K562 (cell line): ENCODE results near the gene RTBDN. TPM values are rescaled to one million over a fixed set of nuclear protein-coding genes. Genes with fewer than 3 reads are reported as not detected.

ENCODE experiments used
- GABPB1 ChIP-seq: sonication (generic); formaldehyde crosslinking; IDR thresholded peaks from 2 replicates; pipeline ENCODE4 v1.8.0; 2022; ENCODE audit warnings: mild to moderate bottlenecking, missing genetic modification reagents
- HDGF ChIP-seq: fragments of 450-650 bp; IDR thresholded peaks from 2 replicates; pipeline ENCODE4 v1.6.1; 2016
- MGA ChIP-seq: fragments of 450-650 bp; IDR thresholded peaks from 2 replicates; pipeline ENCODE4 v1.6.1; 2016; ENCODE audit warnings: mild to moderate bottlenecking, moderate library complexity
- NCOR1 ChIP-seq: fragments of 450-650 bp; IDR thresholded peaks from 2 replicates; pipeline ENCODE4 v1.6.1; 2016; ENCODE audit warnings: mild to moderate bottlenecking, moderate library complexity
- SREBF1 ChIP-seq: fragments of 150-350 bp; IDR thresholded peaks from 2 replicates; pipeline ENCODE4 v1.6.1; 2014; ENCODE audit warnings: antibody characterized with exemption, low read depth, low read length, borderline replicate concordance
- ZNF407 ChIP-seq: fragments of 450-650 bp; IDR thresholded peaks from 2 replicates; pipeline ENCODE4 v1.6.1; 2016; ENCODE audit warnings: low read depth
- polyA plus RNA-seq, 8 experiments: library from polyadenylated mRNA; depleted of rRNA in 4 of 8; stranded (reverse) in 5 of 8; unstranded in 3 of 8; fragments of >200 nt; fragmentation: Nextera tagmentation in 2 of 8; fragmentation: Illumina TruSeq in 1 of 8; extraction: Ambion mirVana in 2 of 8; extraction: Trizol in 1 of 8; gene quantifications; 2 replicates each; pipeline versions ENCODE4 v1.2.1 to v1.2.3, GENCODE V29; 2011 to 2014; ENCODE audit warnings: inconsistent platforms in 1 of 8, missing spikeins in 1 of 8
- total RNA-seq, 7 experiments: library from RNA; depleted of rRNA in 6 of 7; stranded (reverse); fragments of >200 nt in 6 of 7; fragmentation: Illumina TruSeq in 2 of 7; extraction: Trizol in 2 of 7; gene quantifications; 2 replicates each; pipeline versions ENCODE4 v1.2.1 to v1.2.3, GENCODE V29; 2011 to 2021; ENCODE audit warnings: low replicate concordance in 1 of 7

Gene RTBDN
- total and polyA plus RNA-seq, 9 of the 15 experiments (the other 6 are each of a cell fraction or from before 2014, with no cell fraction given): 0.20 to 2.3 (median 0.72) TPM; not detected in 1

GRCh38 chr19:12801466-12802266, 32.7 kb downstream of the RTBDN start, which contains the start of the genes PRDX2 and THSD8 (continued):
- TF ChIP-seq MGA (peak; percentile 80), ZNF407 (no peak), NCOR1 (no peak), GABPB1 (0 out of 2 replicates have a peak, but pooled peaks have one; percentile 63), HDGF (peak; percentile 67; the same call in 1 of the 2 replicates), SREBF1 (peak; percentile 98)
